ENCODE measurements around the gene PTPRM.

The PTPRM gene

GRCh38 chr18:8207996-8208395 is 640.9 kb downstream of the PTPRM start:
- no peak for DNase-seq

GRCh38 chr18:8208716-8209115 is 641.6 kb downstream of the PTPRM start:
- no peak for DNase-seq

DNA sequence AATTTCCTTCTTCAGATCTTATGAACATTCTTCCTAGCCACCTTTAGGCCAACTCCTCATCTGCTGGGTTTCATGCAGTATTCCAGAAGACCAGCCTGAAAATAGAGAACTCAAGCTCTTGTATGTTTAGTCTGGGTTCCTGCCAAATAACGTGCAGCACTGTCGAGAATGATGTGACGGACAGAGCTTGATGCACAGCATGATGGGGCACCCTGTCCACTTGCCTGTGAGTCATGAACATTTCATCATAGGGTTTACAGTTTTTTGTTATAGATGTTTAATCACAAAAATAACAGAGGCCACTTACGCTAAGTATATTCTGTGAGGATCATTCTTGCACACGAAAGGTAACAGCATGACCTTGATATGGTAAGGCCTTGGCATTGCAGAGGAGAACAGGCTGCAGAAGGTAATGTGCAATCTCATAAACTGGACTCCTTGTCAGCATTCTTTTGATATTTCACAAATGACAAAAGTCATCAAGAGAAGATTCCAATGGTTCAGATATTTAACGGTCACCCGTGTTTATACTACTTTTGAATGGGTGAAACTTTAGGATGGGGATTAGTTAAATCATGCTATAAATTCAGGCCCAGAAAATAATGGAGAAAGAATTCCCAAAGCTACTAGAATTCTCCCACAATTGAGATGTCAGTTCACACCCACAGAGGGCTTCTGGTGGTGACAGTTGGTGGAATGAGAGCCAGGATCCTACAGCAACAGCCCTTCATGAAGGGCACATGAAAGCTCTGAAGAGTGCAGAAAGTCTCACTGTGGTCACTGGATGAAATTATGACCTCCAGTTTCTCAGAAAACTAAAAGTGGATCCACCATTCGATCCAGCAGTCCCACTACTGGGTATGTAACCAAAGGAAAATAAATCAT is 646.0 kb downstream of the PTPRM start:
- no peak for DNase-seq

GRCh38 chr18:8215741-8216140 is 648.6 kb downstream of the PTPRM start:
- no peak for DNase-seq

DNA sequence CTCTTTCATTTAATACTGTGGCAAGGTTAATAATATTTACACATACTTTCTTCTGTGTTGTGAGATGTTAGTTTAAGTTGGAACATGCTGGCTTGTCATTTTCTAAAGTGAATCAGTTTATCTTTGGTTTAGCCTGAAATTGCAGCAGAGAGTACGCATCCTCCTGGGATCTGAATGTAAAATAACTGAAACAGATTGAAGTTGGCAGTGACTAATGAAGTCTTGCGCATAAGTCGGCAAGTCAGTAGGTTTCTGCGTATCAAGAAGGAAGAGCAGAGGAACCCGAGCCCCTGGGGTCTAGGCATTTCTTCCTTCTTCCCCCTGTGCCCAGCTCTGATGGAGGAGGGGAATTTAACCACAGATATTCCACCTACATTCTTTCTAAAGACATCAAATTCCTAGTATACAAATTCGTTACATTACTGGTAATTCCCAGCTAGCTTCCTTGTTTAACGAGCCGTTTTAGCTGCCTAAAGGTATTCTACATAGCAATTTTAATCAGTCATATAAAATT is 650.0 kb downstream of the PTPRM start:
- no peak for DNase-seq

DNA sequence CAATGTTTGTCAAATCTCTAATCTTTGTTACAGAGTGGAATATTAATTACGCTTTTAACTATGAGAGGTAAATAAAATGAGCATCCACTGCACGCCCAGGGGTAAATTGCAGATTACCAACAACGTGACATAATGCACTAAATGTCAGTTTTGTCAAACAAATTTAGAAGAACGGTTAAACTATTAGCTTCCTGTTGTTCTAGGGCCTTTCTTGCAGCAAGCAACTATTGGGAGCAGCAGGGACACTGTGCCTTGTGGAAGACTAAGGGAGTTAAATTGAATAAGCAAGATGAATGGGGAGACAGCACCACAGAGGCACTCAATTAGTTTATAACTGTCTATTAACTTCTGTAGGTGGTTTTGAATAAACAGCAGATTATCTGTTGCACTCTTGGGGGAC is 651.1 kb downstream of the PTPRM start:
- no peak for DNase-seq

DNA sequence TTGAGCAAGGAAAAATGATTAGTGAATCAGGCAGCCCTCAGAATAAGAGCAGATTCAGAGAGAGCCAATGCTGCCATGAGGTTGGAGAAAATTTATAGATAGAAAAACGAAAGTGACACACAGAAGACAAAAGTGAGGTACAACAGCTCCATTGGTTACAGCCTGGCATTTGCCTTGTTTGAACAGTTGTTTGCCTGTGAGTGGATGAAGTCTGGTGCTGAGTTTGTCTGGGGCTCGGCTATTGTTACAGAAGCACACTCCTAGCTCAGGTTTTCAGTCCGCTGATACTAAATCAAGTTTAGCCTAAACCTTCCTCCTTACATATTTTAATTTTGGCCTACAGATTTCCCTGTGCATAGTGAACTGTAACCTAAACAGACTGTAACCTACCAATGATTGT is 654.3 kb downstream of the PTPRM start:
- no peak for DNase-seq

DNA sequence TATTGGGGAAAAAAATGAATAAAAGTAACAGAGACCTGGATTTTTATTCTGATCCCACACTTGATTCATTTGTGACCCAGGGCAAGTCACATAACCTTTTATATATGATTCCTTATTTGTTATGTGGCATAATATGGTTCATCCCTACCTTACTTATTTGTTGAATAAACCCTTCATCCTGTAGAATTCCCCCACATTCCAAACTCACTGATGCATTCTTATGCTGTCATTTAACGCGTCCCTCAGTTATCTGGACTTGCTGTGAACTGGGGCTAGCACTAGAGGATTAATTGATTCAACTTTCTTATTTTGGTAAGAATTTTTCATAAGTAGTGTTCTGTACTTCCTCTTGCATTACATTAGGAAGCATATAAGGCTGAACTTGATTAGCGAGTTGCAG is 657.5 kb downstream of the PTPRM start:
- no peak for DNase-seq

GRCh38 chr18:8229040-8229439 is 661.9 kb downstream of the PTPRM start:
- DNase-seq, result no peak

DNA sequence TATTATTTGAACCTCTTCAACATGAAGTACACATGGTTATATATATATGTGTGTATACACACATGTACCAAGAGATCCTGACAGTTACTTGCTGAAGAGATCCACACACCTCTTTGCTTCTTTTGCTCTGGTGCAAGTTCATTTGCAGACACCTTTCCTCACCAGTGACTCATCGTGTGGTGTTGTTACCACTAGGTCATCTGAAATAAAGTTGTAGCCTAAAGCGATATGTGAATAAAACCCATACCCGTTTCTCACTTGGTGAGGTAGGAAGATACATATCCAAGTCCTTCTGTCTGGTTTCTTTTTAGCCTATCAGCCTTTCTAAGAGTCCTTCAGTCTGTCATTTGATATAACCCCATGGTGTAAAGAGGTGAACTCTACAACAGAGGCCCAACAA is 662.7 kb downstream of the PTPRM start:
- DNase-seq, result no peak

- no peak for DNase-seq
These were observed 664.2 kb downstream of the PTPRM start for GRCh38 chr18:8231316-8231715.

DNA sequence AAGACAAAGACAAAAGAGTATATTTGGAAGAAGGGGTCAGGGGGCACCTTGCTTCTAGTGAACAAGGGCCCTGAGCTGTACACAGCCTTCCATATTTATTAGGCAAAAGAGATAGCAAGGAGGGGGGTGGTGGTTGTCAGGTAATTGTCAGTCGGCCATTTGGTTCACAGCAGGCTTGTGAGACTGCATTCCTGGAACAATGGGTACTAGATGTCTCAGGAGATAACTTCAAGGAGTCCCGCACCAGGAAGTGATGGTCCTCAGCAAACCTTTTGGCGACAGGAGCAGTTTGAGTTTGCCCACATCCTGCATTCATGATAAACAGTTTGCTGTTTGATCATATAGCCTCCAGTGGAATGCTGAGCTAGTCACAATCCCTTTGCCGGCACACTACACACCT is 665.7 kb downstream of the PTPRM start:
- no peak for DNase-seq

DNA sequence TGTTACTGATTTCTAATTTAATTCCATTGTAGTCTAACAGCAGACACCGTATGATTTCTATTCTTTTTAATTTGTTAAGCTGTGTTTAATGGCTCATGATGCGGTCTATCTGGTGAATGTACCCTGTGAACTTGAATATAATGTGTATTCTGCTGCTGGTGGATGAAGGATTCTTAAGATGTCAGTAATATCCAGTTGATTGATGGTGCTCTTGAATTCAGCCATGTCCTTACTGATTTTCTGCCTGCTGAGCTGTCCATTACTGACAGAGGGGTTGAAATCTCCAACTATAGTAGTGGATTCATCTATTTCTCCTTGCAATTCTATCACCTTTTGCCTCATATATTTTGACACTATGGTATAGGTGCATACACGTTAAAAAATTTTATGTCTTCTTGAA is 668.8 kb downstream of the PTPRM start:
- DNase-seq, result no peak

DNA sequence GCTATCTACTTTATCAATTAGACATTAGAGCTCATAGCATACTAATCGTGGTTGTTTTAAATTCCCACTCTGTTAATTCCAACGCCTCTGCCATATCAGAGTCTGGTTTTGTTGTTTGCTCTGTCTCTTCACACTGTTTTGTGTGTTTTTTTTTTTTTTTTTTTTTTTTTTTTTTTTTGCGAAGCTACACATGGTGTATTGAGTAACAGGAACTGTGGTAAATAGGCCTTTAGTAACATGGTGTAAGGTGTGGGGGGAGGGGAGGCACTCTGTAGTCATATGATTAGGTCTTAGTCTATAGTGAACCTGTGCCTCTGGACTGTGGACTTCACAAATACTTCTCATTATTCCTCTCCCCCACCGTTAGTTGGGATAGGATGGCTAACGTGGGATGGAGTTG is 671.4 kb downstream of the PTPRM start:
- peak; percentile 7 for DNase-seq

- DNase-seq, result no peak
These were observed 674.6 kb downstream of the PTPRM start for GRCh38 chr18:8241731-8242130.

GRCh38 chr18:8242151-8242696 is 675.1 kb downstream of the PTPRM start:
- no peak for DNase-seq

GRCh38 chr18:8247700-8248099 is 680.6 kb downstream of the PTPRM start:
- no peak for DNase-seq

DNA sequence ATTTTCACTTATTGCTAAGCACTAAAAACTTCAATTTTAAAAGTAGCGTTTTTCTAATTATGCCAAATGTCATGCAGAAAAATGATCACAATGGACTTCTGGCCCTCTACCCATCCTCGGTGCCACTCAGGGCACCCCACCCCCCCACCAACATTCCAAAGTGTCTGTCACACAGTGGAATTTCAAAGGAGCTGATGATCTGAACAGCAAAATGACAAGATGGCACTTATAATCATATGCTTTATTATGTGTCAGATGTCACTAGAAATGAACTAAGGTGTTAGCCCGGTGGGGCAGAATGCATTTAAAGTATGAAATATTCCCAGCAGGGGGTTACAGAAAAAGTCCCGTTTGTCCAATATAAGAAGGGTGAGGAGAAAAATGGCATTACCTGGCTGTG is 681.5 kb downstream of the PTPRM start:
- DNase-seq, result no peak

DNA sequence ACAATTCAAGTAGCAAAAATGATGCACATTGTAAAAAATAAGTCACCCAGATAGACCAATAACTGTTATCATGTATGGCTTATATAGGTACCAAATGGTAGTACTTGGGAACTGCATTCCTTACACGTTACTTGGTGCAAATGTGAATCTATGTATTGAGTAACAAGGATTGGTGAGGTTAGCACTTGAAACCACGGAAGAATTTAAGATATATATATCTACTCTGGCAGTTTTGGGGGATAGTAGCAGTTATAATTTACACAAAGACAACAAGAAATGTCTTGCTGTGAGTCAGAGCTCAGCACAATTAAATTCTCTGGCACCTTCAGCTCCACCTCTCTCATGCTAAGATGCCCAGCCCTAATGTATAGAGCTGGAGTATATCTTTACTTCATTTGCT is 682.7 kb downstream of the PTPRM start:
- no peak for DNase-seq

DNA sequence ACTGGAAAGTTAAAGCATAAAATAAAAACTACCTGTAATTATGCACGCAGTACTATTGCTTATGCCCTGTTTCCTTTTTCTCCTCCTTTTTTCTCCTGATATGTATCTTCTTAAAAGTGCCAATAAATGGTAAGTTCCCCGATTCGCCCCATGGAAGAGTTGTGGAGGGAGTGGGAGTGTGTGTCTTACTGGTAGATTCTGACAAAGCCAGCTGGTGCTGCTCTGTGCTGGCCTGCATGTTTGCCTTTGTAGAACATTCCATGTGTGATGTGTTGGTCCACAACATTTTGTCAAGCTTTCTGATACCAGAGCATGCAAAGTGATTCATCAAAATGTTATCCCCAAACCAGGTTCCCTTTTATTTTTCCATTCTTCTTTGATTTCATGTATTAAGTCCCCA is 685.3 kb downstream of the PTPRM start:
- DNase-seq, result no peak

- no peak for DNase-seq
These were observed 686.8 kb downstream of the PTPRM start for GRCh38 chr18:8253944-8254343.

GRCh38 chr18:8254654-8255053 is 687.5 kb downstream of the PTPRM start:
- no peak for DNase-seq

DNA sequence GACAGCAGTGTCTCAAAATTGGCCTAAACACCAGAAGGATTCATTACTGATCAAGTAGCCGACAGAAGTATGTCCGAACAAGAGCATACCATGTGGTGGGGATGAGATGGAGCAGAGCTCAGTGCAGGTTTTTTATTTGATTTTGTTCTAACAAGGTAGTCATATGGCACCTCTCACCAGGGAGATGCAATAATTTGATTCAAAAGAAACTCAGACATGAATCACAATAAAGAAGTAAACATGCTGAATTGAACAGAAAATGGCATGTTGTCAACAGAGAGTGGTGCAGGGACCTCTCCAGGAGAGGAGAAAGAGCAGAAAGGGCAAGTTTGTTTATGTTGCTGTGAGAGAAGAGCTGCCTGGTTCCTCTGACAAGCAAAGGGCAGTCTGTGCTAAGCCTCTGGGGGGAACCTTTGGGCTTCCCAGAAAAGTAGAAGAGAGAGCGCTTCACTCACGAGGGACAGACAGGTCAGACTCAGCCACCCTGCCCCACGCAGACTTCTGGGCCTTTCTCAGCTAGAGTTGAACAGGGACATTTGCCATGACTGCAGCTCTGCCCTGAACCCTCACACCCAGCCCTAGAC is 690.8 kb downstream of the PTPRM start:
- no peak for DNase-seq

DNA sequence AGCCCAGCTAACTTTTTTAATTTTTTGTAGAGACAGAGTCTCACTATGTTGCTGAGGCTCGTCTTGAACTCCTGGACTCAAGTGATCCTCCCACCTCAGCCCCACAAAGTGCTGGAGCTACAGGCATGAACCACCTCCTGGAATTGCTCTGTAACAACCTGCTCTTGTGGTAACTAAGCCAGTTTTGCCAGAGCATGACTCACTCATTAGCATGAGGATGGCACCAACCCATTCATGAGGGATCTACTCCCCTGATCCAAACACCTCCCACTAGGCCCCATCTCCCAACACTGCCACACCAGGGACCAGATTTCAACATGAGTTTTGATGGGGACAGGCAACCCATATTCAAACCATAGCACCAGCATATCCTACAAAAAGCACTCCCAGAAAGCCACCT is 693.2 kb downstream of the PTPRM start:
- no peak for DNase-seq

Measured in hematopoietic multipotent progenitor cell treated with erythropoietin and hydrocortisone succinate and interleukin-3 and kit ligand, for 6 days (in vitro differentiated cells).